SJCRH30 (cell line): ENCODE results near the gene APOBEC3F. TPM values are rescaled to one million over a fixed set of nuclear protein-coding genes. Genes with fewer than 3 reads are reported as not detected.
"Not testable (repeated sequence)": the region's sequence is repeated elsewhere in the genome, so short reads cannot be mapped to it uniquely, and the experiment has no call there.

ENCODE experiments used
- DNase-seq, 2 experiments: peaks; one replicate each; pipeline ENCODE4 v3.0.0-alpha.2; 2015 to 2020
- H3K27ac ChIP-seq: fragments of 250-450 bp; sonication (Bioruptor Pico); 2 replicates; pipeline ENCODE4 v1.5.1; 2020; ENCODE audit warnings: mild to moderate bottlenecking, moderate library complexity
- H3K27me3 ChIP-seq: fragments of 250-450 bp; sonication (Bioruptor Pico); 2 replicates; pipeline ENCODE4 v1.5.1; 2020; ENCODE audit warnings: mild to moderate bottlenecking, moderate library complexity
- H3K36me3 ChIP-seq: fragments of 250-450 bp; sonication (Bioruptor Pico); 2 replicates; pipeline ENCODE4 v1.5.1; 2020; ENCODE audit warnings: mild to moderate bottlenecking, moderate library complexity
- H3K4me1 ChIP-seq: fragments of 250-450 bp; sonication (Bioruptor Pico); 2 replicates; pipeline ENCODE4 v1.5.1; 2020; ENCODE audit warnings: mild to moderate bottlenecking, moderate library complexity
- H3K4me3 ChIP-seq: fragments of 250-450 bp; sonication (Bioruptor Pico); 2 replicates; pipeline ENCODE4 v1.5.1; 2020; ENCODE audit warnings: mild to moderate bottlenecking, moderate library complexity
- H3K9me3 ChIP-seq: fragments of 250-450 bp; sonication (Bioruptor Pico); replicated peaks from 2 replicates; pipeline ENCODE4 v1.5.1; 2020; ENCODE audit warnings: mild to moderate bottlenecking, moderate library complexity
- total RNA-seq: library from RNA; depleted of rRNA; stranded (reverse); fragments of >200 nt; shearing (Covaris generic); gene quantifications from 2 replicates; pipeline ENCODE4 v1.2.3, GENCODE V29; 2014

APOBEC3F gene
- total RNA-seq, 1 experiment from 2014 or later: not detected

GRCh38 chr22:39017596-39018365 is 22.9 kb upstream of the APOBEC3F start:
- no peak for DNase-seq
- H3K36me3 ChIP-seq: no peaks in the 10 kb centered on the region
- no peaks in the 10 kb centered on the region for H3K9me3 ChIP-seq
- no peak overlapping the region for H3K27ac ChIP-seq
- no peaks in the 10 kb centered on the region for H3K4me1 ChIP-seq
- no peaks in the 10 kb centered on the region for H3K27me3 ChIP-seq
- no peak overlapping the region for H3K4me3 ChIP-seq

GRCh38 chr22:39020021-39020651 is 20.5 kb upstream of the APOBEC3F start:
- H3K4me1 ChIP-seq, H3K9me3 ChIP-seq, H3K27ac ChIP-seq, H3K36me3 ChIP-seq, H3K27me3 ChIP-seq, DNase-seq: not testable (repeated sequence)
- H3K4me3 ChIP-seq: peak overlapping the region; percentile 30; the same call in 1 of the 2 replicates

GRCh38 chr22:39021552-39022250 is 19.0 kb upstream of the APOBEC3F start:
- H3K27ac ChIP-seq: no peak overlapping the region
- DNase-seq: no peak
- H3K9me3 ChIP-seq: no peaks in the 10 kb centered on the region
- no peaks in the 10 kb centered on the region for H3K27me3 ChIP-seq
- no peaks in the 10 kb centered on the region for H3K4me1 ChIP-seq
- H3K4me3 ChIP-seq: no peak overlapping the region
- H3K36me3 ChIP-seq: no peaks in the 10 kb centered on the region

GRCh38 chr22:39024519-39025308 is 15.9 kb upstream of the APOBEC3F start:
- H3K27me3 ChIP-seq: no peaks in the 10 kb centered on the region
- no peak overlapping the region for H3K27ac ChIP-seq
- DNase-seq: no peak
- no peaks in the 10 kb centered on the region for H3K4me1 ChIP-seq
- H3K4me3 ChIP-seq: no peak overlapping the region
- H3K36me3 ChIP-seq: no peaks in the 10 kb centered on the region
- H3K9me3 ChIP-seq: no peaks in the 10 kb centered on the region

GRCh38 chr22:39026509-39027150 is 14.0 kb upstream of the APOBEC3F start:
- H3K27ac ChIP-seq: no peak overlapping the region
- DNase-seq: no peak
- H3K9me3 ChIP-seq: no peaks in the 10 kb centered on the region
- no peak overlapping the region for H3K4me3 ChIP-seq
- no peaks in the 10 kb centered on the region for H3K36me3 ChIP-seq
- H3K27me3 ChIP-seq: no peaks in the 10 kb centered on the region
- H3K4me1 ChIP-seq: no peaks in the 10 kb centered on the region

GRCh38 chr22:39027717-39028116 is 12.9 kb upstream of the APOBEC3F start:
- DNase-seq: no peak
- Histone ChIP-seq H3K27me3 (no peaks in the 10 kb centered on the region), H3K4me1 (no peaks in the 10 kb centered on the region), H3K36me3 (no peaks in the 10 kb centered on the region), H3K4me3 (no peak overlapping the region), H3K9me3 (no peaks in the 10 kb centered on the region), H3K27ac (no peak overlapping the region)

- Histone ChIP-seq H3K27me3 (no peaks in the 10 kb centered on the region), H3K36me3 (no peaks in the 10 kb centered on the region), H3K4me3 (no peak overlapping the region), H3K27ac (no peak overlapping the region), H3K9me3 (no peaks in the 10 kb centered on the region), H3K4me1 (no peaks in the 10 kb centered on the region)
- DNase-seq: no peak
These were observed 12.4 kb upstream of the APOBEC3F start for GRCh38 chr22:39028281-39028680.

- Histone ChIP-seq H3K9me3 (no peaks in the 10 kb centered on the region), H3K27ac (no peak overlapping the region), H3K36me3 (no peaks in the 10 kb centered on the region), H3K27me3 (no peaks in the 10 kb centered on the region), H3K4me3 (no peak overlapping the region), H3K4me1 (no peaks in the 10 kb centered on the region)
- no peak for DNase-seq
These were observed 11.4 kb upstream of the APOBEC3F start for GRCh38 chr22:39029227-39029626.

GRCh38 chr22:39030705-39031104 is 10.0 kb upstream of the APOBEC3F start:
- no peak for DNase-seq
- H3K36me3 ChIP-seq: no peaks in the 10 kb centered on the region
- no peaks in the 10 kb centered on the region for H3K9me3 ChIP-seq
- H3K27ac ChIP-seq: no peak overlapping the region
- no peaks in the 10 kb centered on the region for H3K4me1 ChIP-seq
- H3K4me3 ChIP-seq: no peak overlapping the region
- no peaks in the 10 kb centered on the region for H3K27me3 ChIP-seq

- H3K4me1 ChIP-seq, H3K27ac ChIP-seq, H3K27me3 ChIP-seq, H3K9me3 ChIP-seq, DNase-seq, H3K36me3 ChIP-seq, H3K4me3 ChIP-seq: not testable (repeated sequence)
These were observed 9.0 kb upstream of the APOBEC3F start for GRCh38 chr22:39031434-39032295.

- H3K27ac ChIP-seq, H3K4me3 ChIP-seq, H3K36me3 ChIP-seq, H3K9me3 ChIP-seq, H3K4me1 ChIP-seq, H3K27me3 ChIP-seq, DNase-seq: not testable (repeated sequence)
These were observed 3.6 kb upstream of the APOBEC3F start for GRCh38 chr22:39037071-39037470.

GRCh38 chr22:39039306-39040126 is 1.1 kb upstream of the APOBEC3F start:
- Histone ChIP-seq H3K9me3 (no peaks in the 10 kb centered on the region), H3K4me3 (no peak overlapping the region), H3K4me1 (no peaks in the 10 kb centered on the region), H3K36me3 (no peaks in the 10 kb centered on the region), H3K27me3 (no peaks in the 10 kb centered on the region), H3K27ac (no peak overlapping the region)
- no peak for DNase-seq

GRCh38 chr22:39040155-39040537 is 518 bp upstream of the APOBEC3F start:
- H3K9me3 ChIP-seq, H3K4me3 ChIP-seq, H3K4me1 ChIP-seq, DNase-seq, H3K27ac ChIP-seq, H3K36me3 ChIP-seq, H3K27me3 ChIP-seq: not testable (repeated sequence)
